Activated CD4-positive, alpha-beta T cell treated with anti-CD3 and anti-CD28 coated beads, Interleukin-2, amount 50 U/mL, for 24 hours (primary cell): ENCODE measurements around the gene DGKE.
A peak's percentile ranks its signal among the peaks of the same experiment; 100 is the strongest.

Experiments used
- DNase-seq, 2 donors: peaks; one replicate each; pipeline ENCODE4 v3.0.0-alpha.2; 2020; ENCODE audit warnings: low read depth in 1 of 2, low spot score in 1 of 2

Gene DGKE

DNA sequence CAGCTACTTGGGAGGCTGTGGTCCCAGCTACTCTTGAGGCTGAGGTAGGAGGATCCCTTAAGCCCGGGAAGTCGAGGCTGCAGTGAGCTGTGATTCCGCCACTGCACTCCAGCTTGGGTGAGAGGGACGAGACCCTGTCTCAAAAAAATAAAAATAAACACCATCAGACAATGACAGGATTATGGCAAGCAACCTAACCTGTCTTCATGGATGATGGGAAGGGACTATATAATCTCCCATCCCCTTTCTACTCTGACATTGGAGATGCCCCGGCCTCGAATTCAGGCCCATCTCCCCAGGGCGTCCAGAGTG, 79.0 kb downstream of the DGKE start:
- DNase-seq, result no peak

DNA sequence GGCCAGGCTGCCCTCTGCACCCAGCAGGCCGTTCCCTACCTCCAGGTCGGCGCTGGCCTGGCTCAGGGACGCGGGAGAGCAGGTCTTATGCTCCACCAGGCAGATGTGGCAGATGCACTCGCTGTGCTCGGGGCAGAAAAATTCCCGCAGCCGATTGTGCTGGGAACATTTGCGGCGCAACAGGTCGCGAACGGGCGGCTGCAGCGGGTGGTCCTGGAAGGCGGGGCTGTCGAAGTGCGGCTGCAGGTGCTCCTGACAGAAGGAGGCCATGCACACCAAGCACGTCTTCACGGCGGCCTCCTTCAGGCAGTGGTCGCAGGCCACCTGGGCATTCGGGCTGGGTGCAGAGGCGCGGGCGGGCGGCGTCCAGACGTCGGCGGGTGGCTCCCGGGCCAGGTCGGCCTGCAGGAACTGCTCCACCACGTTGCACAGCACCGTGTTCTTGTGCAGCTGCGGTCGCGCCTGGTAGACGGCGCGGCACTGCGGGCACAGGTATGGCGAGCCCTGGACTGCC, 79.5 kb downstream of the DGKE start:
- no peak for DNase-seq

DNA sequence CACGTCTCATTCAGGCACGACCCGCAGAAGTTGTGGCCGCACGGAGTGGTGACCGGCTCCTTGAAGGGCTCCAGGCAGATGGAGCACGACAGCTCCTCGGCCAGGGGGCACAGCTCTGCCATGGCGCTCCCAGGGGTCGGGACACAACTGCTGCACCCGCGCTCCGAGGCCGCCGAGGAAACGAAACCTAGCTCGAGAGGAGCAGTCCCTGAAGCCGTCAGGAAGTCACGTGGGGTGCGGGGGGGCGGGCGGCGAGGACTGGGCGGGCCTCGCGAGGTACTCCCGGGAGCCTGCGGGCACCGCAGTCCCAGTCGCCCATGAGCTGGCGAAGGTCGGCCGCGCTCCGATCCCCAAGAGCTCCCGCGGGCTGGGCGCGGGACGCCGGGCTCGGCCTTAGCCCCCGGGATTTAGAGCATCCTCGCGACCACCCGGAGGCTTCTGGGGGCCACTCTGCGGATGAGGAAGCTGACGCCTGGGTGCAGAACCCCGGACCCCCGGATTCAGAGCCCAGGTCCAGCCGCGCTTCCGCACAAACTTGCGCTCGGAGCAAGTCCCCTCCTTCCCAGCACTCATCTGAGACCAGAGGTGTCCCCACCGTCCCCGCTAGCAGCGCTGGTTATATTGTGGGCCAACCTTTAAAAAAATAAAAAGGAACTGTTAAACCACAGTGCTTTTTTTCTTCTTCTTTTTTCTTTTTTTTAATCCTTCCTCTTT, 80.1 kb downstream of the DGKE start, which contains the start of gene TRIM25:
TRIM25 (minus strand) TSS at position 183 of the 714 bp plus-strand sequence; CDS start at position 122, 61 bp downstream.
- peak; percentile 77 to 85 for DNase-seq

DNA sequence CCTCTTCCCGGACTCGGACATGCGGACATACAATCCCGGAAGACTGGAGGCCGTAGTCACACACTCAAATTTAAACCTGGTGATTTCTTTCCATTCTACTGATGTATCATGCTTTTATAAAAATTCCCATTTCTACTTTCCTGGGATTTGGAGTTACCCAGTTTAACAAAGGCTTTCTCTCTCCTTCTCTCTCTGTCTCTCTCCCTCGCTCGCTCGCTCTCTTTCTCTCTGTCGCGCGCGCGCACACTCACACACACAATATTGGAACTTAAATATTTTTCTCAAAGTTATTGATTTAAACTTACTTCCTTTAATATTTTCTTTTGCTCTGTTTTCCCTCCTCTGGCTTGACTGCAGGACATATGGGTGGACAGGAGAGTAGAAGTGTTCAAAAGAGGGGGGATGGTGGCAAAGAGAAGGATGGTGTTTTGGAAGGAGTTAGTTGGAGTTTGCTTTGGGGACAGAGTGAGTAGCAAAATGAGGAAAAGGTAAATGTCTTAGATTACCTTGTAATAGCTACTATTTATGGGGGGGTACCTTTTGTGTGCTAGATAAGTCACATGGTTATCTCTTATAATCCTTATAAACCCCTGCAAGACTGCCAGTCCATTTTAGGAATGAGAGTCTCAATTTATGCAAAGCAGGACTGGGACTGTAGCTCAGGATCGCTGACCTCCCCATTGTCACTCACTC, 80.8 kb downstream of the DGKE start:
- DNase-seq, result no peak

DNA sequence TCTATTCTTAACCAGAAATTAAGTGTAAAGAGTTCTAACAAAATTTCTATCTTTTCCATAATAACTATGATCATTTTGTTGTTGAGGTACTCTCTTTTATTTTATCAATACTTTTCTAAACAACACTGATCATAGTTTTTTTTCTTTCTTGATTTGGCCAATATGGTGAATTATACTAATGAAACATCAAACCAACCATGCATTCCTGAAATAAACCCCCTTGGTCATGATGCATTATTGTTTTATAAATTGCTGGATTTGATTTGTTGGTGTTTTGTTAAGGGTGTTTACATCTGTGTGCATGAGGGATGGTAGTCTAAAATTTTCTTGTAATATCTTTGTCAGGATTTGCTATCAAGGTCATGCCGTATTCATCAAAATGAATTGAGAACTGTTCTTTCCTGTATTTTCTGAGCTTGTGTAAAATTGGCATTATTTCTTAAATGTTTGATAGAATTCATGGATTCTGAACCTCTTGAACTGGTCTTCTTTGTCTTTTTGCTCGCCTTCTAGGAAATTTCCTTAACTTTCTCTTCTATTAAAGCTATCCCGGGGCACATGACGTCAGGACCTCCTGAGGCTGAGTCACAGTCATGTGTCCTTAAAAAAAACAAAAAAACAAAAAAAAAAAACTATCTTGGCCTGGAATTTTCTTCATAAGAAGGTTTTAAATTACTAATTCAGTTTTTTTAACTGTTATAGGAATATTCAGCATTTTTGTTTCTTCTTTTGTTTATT, 83.8 kb downstream of the DGKE start:
- no peak for DNase-seq

DNA sequence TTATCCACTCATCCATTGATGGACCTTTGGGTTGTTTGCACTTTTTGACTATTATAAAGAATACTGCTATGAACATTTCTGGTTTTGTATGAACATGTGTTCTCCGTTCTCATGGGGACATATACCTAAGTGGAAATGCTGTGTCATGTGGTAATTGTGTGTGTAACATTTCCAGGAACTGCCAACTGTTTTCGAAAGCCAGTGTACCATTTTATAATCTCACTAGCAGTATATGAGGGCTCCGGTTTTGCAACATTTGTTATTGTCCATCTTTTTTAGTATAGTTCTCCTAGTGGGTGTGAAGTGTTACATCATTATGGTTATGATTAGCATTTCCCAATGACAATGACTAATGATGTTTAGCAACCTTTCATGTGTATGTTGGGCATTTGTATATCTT, 85.0 kb downstream of the DGKE start:
- DNase-seq, result no peak
